HL-60 (cell line): ENCODE data around the gene DDR2.

ENCODE experiments used
- TF ChIP-seq, protein P1 (sequence below): IDR thresholded peaks from one replicate; pipeline ENCODE4 v1.5.1; 2011; ENCODE audit warnings: low read length, control low read depth, inconsistent platforms; ENCODE audit not compliant: insufficient read depth
- TF ChIP-seq, protein P2 (sequence below): IDR thresholded peaks from 2 replicates; pipeline ENCODE4 v1.6.1; 2012; ENCODE audit warnings: low read depth; ENCODE audit not compliant: insufficient replicate concordance

DNA sequence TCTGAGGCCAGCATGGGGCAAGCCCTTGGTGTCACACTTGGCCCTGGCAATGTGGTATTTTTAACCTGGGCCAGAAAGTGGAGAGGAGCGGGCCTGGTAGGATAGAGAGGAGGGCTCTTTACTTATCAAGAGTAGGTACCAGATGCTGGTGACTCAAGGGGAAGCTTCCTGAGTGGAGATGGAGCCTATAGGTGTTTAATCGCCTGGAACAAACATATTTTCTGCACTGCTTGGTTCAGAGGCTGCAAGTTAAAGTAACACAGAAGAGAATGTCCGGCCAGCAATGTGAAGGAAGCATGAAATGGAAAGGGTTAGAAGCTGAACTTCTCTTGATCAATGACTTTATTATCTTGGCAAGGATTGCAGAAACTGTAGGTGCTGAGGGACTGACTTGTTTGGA lies 74.3 kb downstream of the DDR2 start:
- TF ChIP-seq, protein P1, sequence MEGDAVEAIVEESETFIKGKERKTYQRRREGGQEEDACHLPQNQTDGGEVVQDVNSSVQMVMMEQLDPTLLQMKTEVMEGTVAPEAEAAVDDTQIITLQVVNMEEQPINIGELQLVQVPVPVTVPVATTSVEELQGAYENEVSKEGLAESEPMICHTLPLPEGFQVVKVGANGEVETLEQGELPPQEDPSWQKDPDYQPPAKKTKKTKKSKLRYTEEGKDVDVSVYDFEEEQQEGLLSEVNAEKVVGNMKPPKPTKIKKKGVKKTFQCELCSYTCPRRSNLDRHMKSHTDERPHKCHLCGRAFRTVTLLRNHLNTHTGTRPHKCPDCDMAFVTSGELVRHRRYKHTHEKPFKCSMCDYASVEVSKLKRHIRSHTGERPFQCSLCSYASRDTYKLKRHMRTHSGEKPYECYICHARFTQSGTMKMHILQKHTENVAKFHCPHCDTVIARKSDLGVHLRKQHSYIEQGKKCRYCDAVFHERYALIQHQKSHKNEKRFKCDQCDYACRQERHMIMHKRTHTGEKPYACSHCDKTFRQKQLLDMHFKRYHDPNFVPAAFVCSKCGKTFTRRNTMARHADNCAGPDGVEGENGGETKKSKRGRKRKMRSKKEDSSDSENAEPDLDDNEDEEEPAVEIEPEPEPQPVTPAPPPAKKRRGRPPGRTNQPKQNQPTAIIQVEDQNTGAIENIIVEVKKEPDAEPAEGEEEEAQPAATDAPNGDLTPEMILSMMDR = no peak
- TF ChIP-seq, protein P2, sequence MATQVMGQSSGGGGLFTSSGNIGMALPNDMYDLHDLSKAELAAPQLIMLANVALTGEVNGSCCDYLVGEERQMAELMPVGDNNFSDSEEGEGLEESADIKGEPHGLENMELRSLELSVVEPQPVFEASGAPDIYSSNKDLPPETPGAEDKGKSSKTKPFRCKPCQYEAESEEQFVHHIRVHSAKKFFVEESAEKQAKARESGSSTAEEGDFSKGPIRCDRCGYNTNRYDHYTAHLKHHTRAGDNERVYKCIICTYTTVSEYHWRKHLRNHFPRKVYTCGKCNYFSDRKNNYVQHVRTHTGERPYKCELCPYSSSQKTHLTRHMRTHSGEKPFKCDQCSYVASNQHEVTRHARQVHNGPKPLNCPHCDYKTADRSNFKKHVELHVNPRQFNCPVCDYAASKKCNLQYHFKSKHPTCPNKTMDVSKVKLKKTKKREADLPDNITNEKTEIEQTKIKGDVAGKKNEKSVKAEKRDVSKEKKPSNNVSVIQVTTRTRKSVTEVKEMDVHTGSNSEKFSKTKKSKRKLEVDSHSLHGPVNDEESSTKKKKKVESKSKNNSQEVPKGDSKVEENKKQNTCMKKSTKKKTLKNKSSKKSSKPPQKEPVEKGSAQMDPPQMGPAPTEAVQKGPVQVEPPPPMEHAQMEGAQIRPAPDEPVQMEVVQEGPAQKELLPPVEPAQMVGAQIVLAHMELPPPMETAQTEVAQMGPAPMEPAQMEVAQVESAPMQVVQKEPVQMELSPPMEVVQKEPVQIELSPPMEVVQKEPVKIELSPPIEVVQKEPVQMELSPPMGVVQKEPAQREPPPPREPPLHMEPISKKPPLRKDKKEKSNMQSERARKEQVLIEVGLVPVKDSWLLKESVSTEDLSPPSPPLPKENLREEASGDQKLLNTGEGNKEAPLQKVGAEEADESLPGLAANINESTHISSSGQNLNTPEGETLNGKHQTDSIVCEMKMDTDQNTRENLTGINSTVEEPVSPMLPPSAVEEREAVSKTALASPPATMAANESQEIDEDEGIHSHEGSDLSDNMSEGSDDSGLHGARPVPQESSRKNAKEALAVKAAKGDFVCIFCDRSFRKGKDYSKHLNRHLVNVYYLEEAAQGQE = no peak
